Measurements from ENCODE around the gene PRRT1B.

DNA sequence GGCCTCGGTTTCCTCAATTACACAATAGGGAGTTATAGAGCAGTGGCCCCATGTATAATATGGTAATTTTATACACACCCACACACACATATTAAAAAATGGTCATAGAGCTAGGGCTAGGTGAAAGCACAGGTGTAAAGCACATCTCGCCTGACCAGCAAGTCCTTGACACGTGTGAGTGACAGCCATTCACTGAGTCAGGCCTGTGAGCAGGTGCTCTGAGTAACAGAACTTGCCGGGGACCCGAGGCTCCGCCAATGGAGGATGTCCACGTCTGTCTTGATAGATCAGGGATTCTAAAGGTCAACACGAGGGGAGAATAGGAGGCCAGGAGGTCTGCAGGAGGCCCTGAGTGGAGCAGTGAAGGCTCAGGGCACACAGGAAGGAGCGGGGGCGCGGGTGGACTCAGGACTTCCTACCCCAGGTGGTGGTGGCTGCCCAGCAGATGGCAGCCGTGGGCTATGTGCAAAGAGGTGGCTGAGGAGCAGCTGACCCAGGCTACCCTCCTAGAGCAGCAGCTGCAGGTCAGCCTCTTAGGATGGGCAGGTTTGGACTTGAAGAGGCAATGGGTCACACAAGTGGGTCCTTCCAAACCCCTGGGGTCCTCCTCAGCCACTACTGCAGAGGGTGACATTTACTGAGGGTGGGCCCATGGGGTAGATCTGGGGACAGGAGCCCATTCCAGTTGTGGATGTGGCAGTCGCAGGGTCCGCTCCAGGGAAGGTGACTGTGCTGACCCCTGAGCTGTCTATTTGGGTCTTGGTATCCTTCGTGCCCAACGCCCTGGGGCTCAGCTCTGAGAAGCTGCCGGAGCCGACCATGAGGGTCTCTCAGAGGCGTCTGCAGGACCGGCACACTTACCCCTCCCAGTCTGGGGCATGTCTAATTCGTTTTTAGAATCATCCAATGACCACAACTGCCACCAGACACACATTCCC is 45.9 kb downstream of the PRRT1B start:
- TF ChIP-seq CTCF (conservative IDR thresholded peaks at IDR 0.05; ENCODE audit: low read depth, low read length) (peak; percentile 73), EZH2 (IDR thresholded peaks at IDR 0.05; ENCODE audit: borderline replicate concordance, low read depth, low read length, poor library complexity, severe bottlenecking) (no peak)
